Muscle layer of duodenum (tissue), 2 donors: Measurements from ENCODE around the gene TPPP2.
"Not testable (repeated sequence)": the region's sequence is repeated elsewhere in the genome, so short reads cannot be mapped to it uniquely, and the experiment has no call there.

ENCODE experiments used
- H3K27ac ChIP-seq: one replicate; pipeline ENCODE4 v1.7.0; 2013; ENCODE audit warnings: mild to moderate bottlenecking, low read length
- H3K27me3 ChIP-seq: one replicate; pipeline ENCODE4 v1.7.0; 2013; ENCODE audit warnings: low read depth, mild to moderate bottlenecking, control low read depth, low read length
- H3K36me3 ChIP-seq, 2 donors: one replicate each; pipeline ENCODE4 v1.7.0; 2013; ENCODE audit warnings: low read length in 2 of 2, control low read depth in 1 of 2, mild to moderate bottlenecking in 1 of 2; ENCODE audit not compliant: insufficient read depth in 2 of 2, control insufficient read depth in 1 of 2
- H3K4me1 ChIP-seq, 2 donors: one replicate each; pipeline ENCODE4 v1.7.0; 2013; ENCODE audit warnings: low read length in 2 of 2, mild to moderate bottlenecking in 2 of 2, control low read depth in 1 of 2, moderate library complexity in 1 of 2; ENCODE audit not compliant: insufficient read depth in 2 of 2, control insufficient read depth in 1 of 2
- H3K4me3 ChIP-seq, 2 donors: one replicate each; pipeline ENCODE4 v1.7.0; 2013; ENCODE audit warnings: low read length in 2 of 2, low read depth in 1 of 2, mild to moderate bottlenecking in 1 of 2
- H3K9me3 ChIP-seq, 2 donors: one replicate each; pipeline ENCODE4 v1.7.0; 2013; ENCODE audit warnings: low read length in 2 of 2, control low read depth in 1 of 2, mild to moderate bottlenecking in 1 of 2; ENCODE audit not compliant: control insufficient read depth in 1 of 2
- donor health status: healthy.

TPPP2 gene

DNA sequence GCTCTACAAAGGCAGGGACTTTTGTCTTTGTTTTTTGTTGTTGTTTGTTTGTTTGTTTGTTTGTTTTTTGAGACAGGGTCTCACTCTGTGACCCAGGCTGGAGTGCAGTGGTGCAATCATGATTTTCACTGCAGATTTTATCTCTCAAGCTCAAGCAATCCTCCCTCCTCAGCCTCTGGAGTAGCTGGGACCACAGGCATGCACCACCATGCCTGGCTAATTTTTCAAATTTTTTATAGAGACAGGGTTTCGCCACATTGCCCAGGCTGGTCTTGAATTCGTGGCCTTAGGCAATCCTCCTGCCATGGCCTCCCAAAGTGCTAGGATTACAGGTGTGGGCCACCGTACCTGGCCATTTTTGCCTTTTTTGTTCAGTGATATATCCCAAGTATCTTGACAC lies 10.9 kb downstream of the TPPP2 start:
- not testable (repeated sequence) for H3K9me3 ChIP-seq, H3K4me3 ChIP-seq, H3K27ac ChIP-seq, H3K27me3 ChIP-seq, H3K36me3 ChIP-seq
- peaks cover 23 to 30% of the 10 kb centered on the region in 2 donors for H3K4me1 ChIP-seq

DNA sequence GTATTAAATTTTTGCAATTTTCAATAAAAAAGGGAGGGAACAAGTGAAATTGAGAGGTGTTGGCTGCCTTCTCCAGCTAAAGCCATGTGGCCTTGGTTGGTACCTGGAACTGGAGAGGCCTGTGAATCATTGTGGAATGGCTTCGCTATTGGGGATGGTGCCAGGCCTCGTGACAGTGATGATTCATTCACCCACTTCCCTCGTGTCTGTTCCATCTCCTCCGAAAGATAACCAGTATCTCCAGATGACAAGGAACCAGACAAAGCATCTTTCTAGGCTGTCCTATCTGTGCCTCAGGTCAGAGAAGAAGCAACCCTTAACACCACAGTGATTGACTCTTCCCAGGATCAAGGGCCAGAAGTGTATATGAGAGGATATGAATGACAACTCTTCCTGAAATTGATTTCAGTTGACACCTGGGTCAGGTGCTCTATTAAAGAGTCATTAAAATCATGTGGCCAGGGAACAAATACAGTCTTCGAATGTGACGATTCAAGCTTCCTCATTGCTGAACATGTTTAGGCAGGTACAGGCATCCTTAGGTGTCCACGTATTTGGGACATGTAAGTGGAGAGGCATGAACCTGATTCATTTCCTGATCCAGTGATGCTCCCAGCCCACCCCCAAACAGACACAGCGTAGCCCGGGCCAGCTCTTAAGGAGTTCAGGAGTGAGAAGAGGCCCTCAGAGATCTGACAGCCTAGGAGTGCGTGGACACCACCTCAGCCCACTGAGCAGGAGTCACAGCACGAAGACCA lies 11.8 kb downstream of the TPPP2 start, which contains the start of gene RNASE7:
Gene RNASE7, plus strand, starts transcription at position 687 of the 758 bp plus-strand sequence. CDS start 631 bp downstream, outside the sequence.
- H3K4me3 ChIP-seq: no peak within 1 kb of the TSS
- H3K9me3 ChIP-seq: no peaks in the 10 kb centered on the region
- no peaks in the 10 kb centered on the region for H3K36me3 ChIP-seq
- no peak within 1 kb of the TSS for H3K27ac ChIP-seq
- peaks cover 23 to 30% of the 10 kb centered on the region in 2 donors for H3K4me1 ChIP-seq
- no peaks in the 10 kb centered on the region for H3K27me3 ChIP-seq

DNA sequence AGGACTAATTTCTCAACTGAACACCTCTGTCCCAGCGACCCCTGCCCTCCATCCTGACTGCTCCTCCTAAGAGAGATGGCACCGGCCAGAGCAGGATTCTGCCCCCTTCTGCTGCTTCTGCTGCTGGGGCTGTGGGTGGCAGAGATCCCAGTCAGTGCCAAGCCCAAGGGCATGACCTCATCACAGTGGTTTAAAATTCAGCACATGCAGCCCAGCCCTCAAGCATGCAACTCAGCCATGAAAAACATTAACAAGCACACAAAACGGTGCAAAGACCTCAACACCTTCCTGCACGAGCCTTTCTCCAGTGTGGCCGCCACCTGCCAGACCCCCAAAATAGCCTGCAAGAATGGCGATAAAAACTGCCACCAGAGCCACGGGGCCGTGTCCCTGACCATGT lies 12.9 kb downstream of the TPPP2 start:
- Histone ChIP-seq H3K36me3 (no peaks in the 10 kb centered on the region), H3K27me3 (no peaks in the 10 kb centered on the region), H3K4me1 (peaks cover 23 to 28% of the 10 kb centered on the region in 2 donors), H3K27ac (no peak overlapping the region), H3K4me3 (no peak overlapping the region), H3K9me3 (no peaks in the 10 kb centered on the region)

DNA sequence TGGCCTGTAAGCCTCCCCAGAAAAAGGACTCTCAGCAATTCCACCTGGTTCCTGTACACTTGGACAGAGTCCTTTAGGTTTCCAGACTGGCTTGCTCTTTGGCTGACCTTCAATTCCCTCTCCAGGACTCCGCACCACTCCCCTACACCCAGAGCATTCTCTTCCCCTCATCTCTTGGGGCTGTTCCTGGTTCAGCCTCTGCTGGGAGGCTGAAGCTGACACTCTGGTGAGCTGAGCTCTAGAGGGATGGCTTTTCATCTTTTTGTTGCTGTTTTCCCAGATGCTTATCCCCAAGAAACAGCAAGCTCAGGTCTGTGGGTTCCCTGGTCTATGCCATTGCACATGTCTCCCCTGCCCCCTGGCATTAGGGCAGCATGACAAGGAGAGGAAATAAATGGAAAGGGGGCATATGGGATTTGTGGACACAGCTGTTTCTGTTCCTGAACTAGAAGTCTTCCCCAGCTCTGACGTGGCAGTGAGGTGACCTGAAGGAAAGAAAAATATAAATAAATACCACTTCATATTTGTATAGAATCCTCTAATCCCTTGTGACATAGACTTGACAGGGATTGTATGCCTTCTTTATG lies 13.5 kb downstream of the TPPP2 start:
- Histone ChIP-seq H3K4me3 (no peak overlapping the region), H3K27me3 (no peaks in the 10 kb centered on the region), H3K4me1 (peaks cover 18 to 23% of the 10 kb centered on the region in 2 donors), H3K9me3 (no peaks in the 10 kb centered on the region), H3K27ac (no peak overlapping the region), H3K36me3 (no peaks in the 10 kb centered on the region)

DNA sequence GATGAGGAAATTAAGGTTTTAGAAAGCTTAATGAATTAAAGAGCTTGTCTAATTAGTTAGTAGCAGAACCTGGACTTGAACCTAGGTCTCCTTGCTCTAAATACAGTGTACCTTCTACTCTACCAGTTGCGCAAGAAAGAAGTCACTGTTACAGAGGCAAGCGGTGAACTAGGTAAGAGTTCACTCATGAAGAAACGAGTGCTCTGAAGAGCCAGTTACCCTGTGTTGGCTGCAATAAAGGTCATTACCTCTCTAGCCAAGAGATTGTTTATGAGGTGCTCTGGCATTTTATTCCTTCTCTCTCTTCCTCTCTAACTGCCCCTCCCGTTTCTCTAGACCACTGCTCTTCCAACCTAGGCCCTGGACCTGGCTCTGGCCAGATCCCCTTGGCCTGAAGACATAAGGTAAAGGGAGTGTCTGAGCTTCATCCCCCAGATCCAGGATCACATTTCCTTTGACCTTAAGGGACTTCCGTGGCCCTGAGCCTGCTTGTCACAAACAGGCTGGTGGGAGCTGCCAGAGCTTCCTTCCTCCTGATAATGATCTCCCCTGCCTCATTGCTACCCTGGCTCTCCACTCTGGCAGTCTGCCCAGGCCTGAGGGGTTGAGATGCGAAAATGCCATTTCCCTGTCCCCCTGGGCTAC lies 14.1 kb downstream of the TPPP2 start:
- H3K27ac ChIP-seq: no peak overlapping the region
- no peaks in the 10 kb centered on the region for H3K27me3 ChIP-seq
- no peak overlapping the region for H3K4me3 ChIP-seq
- H3K9me3 ChIP-seq: no peaks in the 10 kb centered on the region
- H3K36me3 ChIP-seq: no peaks in the 10 kb centered on the region
- H3K4me1 ChIP-seq: peaks cover 12 to 16% of the 10 kb centered on the region in 2 donors

DNA sequence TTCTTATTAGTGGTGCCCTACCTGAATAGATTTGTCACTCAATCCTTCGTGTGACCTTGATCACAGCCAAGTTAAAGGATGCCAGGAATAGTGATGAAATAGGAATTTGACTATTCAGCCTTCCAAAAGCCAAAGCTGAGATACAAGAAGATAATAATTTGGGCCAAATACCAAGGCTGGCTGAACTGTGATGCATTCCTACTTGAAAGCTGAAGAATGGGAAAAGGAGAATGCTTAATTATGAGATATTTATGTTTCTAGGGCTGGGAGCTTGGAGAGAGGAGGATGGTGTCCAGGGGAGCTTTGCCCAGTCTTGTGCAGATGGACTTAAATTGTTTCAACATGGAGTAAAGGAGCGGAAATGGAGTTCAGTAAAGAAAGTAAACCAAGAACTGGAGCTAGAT lies 17.4 kb downstream of the TPPP2 start:
- no peaks in the 10 kb centered on the region for H3K36me3 ChIP-seq
- no peaks in the 10 kb centered on the region for H3K9me3 ChIP-seq
- no peak overlapping the region for H3K4me3 ChIP-seq
- peaks cover 3 to 5% of the 10 kb centered on the region in 2 donors for H3K4me1 ChIP-seq
- no peak overlapping the region for H3K27ac ChIP-seq
- H3K27me3 ChIP-seq: no peaks in the 10 kb centered on the region

DNA sequence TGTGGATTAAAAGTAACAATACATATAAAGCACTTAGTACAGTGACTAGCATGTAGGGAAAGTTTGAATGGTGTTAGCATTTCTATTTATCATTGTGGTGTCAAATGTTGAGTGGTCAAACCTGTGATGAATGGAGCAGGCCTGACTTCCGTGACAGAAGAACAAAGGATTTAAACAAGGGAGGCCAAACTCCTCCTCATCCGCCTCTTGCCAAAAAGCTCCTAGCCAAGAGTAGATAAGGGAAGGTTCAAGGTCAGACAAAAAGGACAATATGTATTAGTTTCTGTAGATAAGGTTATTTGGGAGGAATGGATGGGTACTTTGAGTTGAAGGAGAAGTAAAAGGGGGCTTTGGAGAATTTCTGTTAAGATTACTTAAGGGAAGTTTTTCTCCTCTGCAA lies 18.6 kb downstream of the TPPP2 start:
- no peaks in the 10 kb centered on the region for H3K36me3 ChIP-seq
- H3K27ac ChIP-seq: no peak overlapping the region
- no peaks in the 10 kb centered on the region for H3K9me3 ChIP-seq
- no peak overlapping the region for H3K4me3 ChIP-seq
- H3K27me3 ChIP-seq: no peaks in the 10 kb centered on the region
- H3K4me1 ChIP-seq: peaks cover 1 to 3% of the 10 kb centered on the region in 2 donors

DNA sequence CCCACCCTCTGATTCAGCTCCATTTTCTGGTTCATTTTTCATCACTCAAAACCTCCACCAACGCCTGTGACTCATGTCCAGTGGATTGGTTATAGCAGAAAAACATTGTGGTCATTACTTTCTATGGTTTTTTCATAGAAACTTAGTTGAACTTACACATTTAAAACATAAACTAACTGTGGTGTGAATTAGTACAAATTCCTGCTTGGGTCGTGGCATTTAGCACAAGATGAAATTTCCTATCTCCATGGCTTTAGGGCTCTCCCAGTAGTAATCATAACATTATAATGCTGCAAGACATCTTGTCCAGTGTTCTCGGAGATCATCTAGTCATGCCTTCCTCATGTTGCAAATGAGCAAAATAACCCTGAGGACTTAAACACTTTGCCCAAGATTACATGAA lies 19.3 kb downstream of the TPPP2 start:
- Histone ChIP-seq H3K27ac (no peak overlapping the region), H3K36me3 (no peaks in the 10 kb centered on the region), H3K4me1 (no peaks in the 10 kb centered on the region), H3K4me3 (no peak overlapping the region), H3K27me3 (no peaks in the 10 kb centered on the region), H3K9me3 (no peaks in the 10 kb centered on the region)

DNA sequence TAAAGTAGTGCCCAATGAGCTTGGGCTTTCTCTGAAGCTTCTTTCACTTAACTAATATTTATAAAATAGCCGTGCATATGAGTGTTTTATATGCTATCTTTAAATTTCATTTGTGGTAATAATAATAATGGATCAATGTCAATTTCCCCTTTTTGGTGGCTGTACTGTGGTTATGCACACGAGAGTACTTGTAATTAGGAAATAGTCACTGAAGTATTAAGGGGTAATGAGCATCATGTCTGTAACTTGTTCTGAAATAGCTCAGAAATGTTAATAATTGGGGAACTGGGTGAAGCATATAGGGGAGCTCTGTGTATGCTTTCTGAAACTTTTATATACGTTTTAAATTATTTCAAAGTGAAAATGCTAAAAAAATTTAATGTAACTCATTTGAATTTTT lies 20.6 kb downstream of the TPPP2 start:
- Histone ChIP-seq H3K27me3 (no peaks in the 10 kb centered on the region), H3K4me1 (no peaks in the 10 kb centered on the region), H3K27ac (no peak overlapping the region), H3K36me3 (no peaks in the 10 kb centered on the region), H3K9me3 (no peaks in the 10 kb centered on the region), H3K4me3 (no peak overlapping the region)

DNA sequence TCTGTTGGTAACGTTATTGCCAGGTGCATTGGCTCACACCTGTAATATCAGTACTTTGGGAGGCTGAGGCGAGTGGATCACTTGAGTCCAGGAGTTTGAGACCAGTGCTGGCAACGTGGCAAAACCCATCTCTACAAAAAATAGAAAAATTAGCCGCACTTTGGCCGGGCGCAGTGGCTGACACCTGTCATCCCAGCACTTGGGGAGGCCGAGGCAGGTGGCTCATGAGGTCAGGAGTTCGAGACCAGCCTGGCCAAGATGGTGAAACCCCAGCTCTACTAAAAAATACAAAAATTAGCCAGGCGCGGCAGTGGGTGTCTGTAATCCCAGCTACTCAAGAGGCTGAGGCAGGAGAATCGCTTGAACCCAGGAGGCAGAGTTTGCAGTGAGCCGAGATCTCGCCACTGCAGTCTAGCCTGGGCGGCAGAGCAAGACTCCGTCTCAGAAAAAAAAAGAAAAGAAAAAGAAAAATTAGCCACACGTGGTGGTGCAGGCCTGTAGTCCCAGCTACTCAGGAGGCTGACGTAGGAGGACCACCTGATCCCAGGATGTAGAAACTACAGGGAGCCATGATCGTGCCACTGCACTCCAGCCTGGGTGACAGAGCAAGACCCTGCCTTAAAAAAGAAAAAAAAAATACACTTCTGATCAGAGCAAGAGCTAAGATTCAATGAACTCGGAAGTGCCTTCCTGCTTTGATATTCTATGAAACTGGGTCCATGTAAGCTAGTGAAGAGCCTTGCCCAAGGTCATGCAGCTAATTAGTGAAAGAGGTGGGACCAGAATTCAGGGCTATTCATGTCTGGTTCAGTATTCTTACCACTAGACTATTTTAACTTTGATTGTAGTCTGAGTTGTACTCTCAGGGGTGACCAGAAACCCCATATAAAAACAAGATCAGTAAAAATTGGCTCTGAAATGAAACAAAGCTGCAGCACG lies 23.4 kb downstream of the TPPP2 start:
- no peaks in the 10 kb centered on the region for H3K9me3 ChIP-seq
- peak overlapping the region; percentile 29 for H3K27ac ChIP-seq
- no peaks in the 10 kb centered on the region for H3K36me3 ChIP-seq
- H3K27me3 ChIP-seq: no peaks in the 10 kb centered on the region
- H3K4me3 ChIP-seq: no peak overlapping the region
- no peaks in the 10 kb centered on the region for H3K4me1 ChIP-seq
